GDM1 (cell line): Measurements from ENCODE around the gene NPFFR1.
"Not testable (repeated sequence)": the region's sequence is repeated elsewhere in the genome, so short reads cannot be mapped to it uniquely, and the experiment has no call there.

Source experiments
- DNase-seq: peaks from one replicate; lab custom pipeline; 2025; lab: John Stamatoyannopoulos, UW

NPFFR1 gene

GRCh38 chr10:70285476-70285831, 1.6 kb upstream of the NPFFR1 start:
- no peak for DNase-seq

- DNase-seq = no peak
Observed at GRCh38 chr10:70284542-70285475, 1.0 kb upstream of the NPFFR1 start.

GRCh38 chr10:70283071-70283444, 746 bp downstream of the NPFFR1 start:
- no peak for DNase-seq

- DNase-seq = no peak
Observed at GRCh38 chr10:70281609-70282008, 2.2 kb downstream of the NPFFR1 start.

- no peak for DNase-seq
Observed at GRCh38 chr10:70280099-70280498, 3.7 kb downstream of the NPFFR1 start.

GRCh38 chr10:70277396-70278030, 6.3 kb downstream of the NPFFR1 start:
- DNase-seq = no peak

- no peak for DNase-seq
Observed at GRCh38 chr10:70274643-70275042, 9.2 kb downstream of the NPFFR1 start.

GRCh38 chr10:70272925-70273316, 10.9 kb downstream of the NPFFR1 start:
- DNase-seq = no peak

- DNase-seq = no peak
Observed at GRCh38 chr10:70271996-70272924, 11.5 kb downstream of the NPFFR1 start.

GRCh38 chr10:70270952-70271351, 12.9 kb downstream of the NPFFR1 start:
- no peak for DNase-seq

- no peak for DNase-seq
Observed at GRCh38 chr10:70269741-70270140, 14.1 kb downstream of the NPFFR1 start.

- no peak for DNase-seq
Observed at GRCh38 chr10:70268376-70268775, 15.4 kb downstream of the NPFFR1 start.

- DNase-seq = no peak
Observed at GRCh38 chr10:70267161-70267933, 16.5 kb downstream of the NPFFR1 start.

- DNase-seq = no peak
Observed at GRCh38 chr10:70266701-70267100, 17.1 kb downstream of the NPFFR1 start.

GRCh38 chr10:70266056-70266455, 17.7 kb downstream of the NPFFR1 start:
- no peak for DNase-seq

- DNase-seq = no peak
Observed at GRCh38 chr10:70265032-70265689, 18.6 kb downstream of the NPFFR1 start.

- no peak for DNase-seq
Observed at GRCh38 chr10:70260734-70261133, 23.1 kb downstream of the NPFFR1 start.

- DNase-seq = no peak
Observed at GRCh38 chr10:70260259-70260658, 23.5 kb downstream of the NPFFR1 start.

GRCh38 chr10:70258216-70258615, 25.6 kb downstream of the NPFFR1 start:
- no peak for DNase-seq

- not testable (repeated sequence) for DNase-seq
Observed at GRCh38 chr10:70257816-70258215, 26.0 kb downstream of the NPFFR1 start.

GRCh38 chr10:70256463-70256862, 27.3 kb downstream of the NPFFR1 start:
- no peak for DNase-seq
